Kidney tubule cell (primary cell): Measurements from ENCODE around the gene TTC16.

Experiments used
- DNase-seq: peaks from one replicate; pipeline ENCODE4 v3.0.0-alpha.2; 2018; ENCODE audit warnings: low spot score

The TTC16 gene

DNA sequence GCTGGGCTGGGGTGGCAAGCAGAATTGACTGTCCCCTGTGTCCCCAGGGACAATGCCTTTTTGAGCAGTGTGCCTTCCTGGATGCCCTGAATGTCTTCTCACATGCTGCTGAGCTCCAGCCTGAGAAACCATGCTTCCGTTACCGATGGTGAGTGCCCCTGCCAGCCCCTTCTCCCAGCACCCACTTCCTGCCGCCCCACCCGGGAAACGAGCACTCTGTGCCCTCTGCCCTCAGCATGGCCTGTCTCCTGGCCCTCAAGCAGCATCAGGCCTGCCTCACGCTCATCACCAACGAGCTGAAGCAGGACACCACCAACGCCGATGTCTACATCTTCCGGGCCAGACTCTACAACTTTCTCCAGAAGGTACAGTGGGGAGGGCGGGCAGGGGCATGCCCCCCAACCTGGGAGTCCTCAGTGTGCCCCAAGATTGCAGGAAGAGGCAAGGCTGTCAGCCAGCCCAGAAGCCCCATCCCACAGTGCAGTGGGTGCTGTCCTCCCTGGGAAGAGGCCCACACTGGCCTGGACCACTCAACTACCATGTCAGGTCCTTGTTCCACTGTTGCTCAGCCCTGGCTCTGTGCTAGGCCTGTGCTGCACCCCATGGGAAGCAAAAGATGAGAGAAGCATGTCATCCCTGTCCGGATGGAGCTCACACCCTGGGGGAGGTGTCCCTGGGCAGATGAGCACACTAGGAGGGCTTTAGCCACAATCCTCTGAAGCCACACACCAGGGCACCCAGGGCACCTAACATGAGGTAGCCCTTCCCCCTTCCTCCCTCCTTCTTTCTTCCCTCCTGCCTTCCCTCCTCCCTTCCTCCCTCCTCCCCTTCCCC is 4.4 kb downstream of the TTC16 start:
- no peak for DNase-seq

DNA sequence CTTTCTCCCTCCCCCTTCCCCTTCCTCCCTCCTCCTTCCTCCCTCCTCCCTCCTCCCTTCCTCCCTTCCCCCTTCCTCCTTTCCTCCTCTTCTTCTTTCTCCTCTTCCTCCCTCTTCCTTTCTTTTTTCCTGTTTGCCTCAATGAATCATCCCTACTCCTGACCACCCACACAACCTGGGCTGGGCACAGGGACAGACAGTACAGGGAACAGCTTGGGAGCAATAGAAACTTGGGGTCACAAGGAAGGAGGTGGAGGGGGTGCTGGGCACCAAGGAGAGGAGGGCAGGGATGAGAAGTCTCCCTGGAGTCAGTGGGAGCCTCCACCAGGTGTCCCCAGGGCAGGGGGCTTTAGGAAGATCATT is 5.0 kb downstream of the TTC16 start:
- DNase-seq: no peak

DNA sequence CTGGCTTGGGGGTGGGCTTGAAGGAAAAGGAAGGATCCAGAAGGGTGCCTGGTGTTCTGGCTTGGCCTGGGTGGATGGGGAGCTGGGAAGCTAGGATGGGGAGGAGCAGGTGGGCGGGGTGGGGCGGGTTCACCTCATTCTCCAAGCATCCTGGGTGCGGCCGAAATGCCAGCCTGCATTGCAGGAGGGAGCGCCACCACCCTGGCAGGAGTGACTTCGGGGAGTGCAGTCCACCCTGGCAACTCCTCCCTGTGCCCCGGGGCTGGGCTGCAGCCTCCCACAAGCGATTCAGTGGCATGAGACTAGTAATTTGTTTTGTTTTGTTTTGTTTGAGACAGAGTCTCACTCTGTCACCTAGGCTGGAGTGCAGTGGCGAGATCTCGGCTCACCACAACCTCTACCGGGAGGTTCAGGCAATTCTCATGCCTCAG is 5.5 kb downstream of the TTC16 start:
- DNase-seq: peak; percentile 44

DNA sequence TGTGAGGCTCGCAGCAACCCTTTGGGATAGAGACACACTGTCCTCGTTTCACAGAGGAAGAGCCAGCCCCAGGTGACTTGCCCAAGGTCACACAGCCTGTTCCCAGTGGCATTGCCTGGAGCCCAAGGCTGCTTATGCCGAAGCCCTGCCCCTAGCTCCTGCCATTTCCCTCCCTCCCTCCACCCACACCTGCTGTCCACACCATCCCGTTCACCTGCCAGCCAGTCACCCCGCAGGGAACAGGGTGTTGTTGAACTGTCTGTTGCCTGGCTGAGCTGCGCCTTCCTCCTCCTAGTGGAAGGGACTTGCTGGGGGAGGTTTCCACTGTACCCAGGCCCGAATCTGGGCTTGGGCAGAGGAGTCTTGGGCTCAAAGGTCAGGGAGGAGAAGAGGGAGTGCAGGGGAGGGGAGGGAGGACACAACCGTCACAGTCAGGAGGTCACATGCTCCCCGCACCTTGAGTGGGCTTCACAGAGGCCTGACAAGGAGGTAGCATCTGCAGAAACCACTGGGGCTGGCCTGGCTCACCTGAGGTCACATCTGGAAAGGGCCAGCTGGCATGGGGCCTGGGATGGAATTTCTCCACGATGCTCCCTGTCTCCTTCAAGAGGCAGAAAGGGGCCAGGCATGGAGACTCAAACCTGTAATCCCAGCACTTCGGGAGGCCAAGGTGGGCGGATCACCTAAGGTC is 6.3 kb downstream of the TTC16 start:
- no peak for DNase-seq

DNA sequence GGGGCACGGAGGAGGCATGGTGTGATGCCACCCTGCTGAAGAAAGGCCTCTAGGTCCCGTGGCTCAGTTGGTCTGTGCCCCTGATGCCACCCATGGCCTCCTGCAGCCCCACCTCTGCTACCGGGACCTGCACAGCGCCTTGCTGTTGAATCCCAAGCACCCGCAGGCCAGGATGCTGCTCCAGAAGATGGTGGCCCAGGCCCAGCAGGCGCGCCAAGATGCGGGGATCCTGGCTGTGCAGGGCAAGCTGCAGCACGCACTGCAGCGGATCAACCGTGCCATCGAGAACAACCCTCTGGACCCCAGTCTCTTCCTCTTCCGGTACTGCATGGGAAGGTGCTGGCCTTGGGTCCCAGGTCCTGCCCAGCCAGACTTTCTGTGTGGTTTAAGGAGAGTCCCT is 7.1 kb downstream of the TTC16 start:
- DNase-seq: no peak

DNA sequence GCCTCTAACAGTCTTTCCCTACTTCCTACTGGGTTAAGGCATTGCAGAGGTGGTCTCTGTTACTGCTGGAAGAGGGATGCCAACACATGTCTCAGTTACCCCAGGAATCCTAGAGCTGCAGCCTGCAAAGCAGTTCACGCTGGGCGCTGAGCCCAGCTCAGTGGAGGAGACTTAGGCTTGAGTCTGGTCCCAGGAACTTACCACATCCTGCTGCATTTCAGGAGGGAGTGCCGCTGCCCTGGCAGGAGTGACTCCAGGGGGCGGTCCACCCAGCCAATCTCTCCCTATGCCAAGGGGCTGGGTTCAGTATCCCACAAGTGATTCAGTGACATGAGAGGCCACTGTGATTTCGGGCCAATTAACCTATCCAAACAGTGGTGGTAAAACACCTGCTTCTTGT is 7.6 kb downstream of the TTC16 start:
- peak; percentile 34 for DNase-seq

DNA sequence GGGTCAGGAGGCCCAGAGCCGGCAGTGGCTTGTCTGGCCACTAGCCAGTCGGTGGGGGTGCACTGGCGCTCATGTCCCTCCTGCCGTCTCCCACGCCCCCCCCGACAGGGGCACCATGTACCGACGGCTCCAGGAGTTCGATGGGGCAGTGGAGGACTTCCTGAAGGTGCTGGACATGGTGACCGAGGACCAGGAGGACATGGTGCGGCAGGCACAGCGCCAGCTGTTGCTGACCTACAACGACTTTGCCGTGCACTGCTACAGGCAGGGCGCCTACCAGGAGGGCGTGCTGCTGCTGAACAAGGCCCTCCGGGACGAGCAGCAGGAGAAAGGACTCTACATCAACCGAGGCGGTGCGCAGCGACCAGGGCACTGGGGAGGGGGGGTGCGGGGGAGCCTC is 8.1 kb downstream of the TTC16 start:
- no peak for DNase-seq

DNA sequence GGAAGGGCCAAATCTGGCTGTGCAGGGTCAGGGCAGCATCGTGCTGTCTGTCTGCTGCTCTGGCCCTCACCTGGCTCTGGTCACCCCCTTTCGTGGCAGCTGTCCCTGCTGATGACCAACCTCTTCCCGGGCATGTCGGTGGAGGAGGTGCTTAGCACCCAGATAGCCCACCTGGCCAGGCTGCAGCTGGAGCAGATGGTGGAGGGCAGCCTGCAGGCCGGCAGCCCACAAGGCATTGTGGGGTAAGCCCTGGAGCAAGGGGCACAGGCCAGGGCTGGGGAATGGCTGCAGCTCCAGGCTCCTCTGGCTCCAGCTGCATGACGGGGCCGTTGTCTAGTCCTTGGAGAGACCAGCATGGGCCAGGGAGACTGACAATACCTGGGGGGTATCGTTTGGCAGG is 11.0 kb downstream of the TTC16 start:
- DNase-seq: no peak

DNA sequence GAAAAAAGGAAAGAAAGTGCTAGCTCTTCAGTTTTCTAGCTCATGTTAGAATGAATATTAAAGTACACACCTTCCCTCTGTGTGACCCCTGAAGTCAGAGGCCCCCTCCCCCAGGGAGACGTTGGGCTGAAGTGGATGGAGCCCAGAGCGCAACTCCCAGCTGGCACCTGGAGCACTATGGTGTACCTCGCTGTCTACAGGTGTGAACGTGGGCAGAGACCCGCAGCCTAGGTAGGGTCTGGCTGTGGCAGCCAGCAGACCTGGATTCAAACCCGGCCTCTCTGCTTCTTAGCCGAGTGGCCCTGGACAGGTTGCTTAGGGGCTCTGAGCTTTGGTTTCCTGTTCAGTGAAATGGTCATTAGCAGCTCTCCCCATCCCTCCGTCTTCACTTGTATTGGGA is 12.9 kb downstream of the TTC16 start:
- no peak for DNase-seq

DNA sequence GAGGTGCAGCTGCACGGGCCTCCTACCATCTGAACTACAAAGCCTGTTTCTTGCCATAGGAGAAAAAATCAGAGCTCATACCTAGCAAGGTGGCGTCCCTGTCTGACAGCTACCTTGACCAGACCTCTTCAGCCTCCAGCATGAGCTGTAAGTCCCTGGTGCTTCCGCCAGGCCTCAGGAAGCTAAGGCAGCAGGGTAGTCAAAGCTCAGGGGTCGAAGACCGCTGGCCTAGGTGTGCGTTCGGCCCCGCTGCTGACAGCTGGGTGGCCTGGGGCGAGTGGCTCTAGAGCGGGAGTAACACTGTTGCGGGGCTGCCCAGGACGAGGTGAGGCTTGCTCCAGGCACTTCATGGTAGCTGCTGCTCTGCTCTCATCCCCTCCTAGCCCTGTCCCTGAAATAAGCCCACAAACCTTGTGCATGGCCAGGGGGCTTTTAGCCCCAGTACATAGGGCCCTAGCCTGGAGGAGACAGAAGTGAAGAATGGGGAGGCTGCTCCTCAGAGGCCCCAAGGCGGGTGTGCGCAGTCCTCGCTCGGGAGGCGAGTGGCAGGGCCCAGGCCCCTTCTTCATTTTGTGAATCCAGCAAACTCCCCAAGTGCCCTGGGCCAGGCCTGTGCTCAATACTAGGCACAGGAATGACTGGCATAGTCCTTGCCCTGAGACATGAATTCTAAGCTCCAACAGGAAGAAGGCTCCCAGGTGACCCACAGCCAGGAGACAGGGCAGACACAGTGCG is 13.8 kb downstream of the TTC16 start:
- DNase-seq: no peak

DNA sequence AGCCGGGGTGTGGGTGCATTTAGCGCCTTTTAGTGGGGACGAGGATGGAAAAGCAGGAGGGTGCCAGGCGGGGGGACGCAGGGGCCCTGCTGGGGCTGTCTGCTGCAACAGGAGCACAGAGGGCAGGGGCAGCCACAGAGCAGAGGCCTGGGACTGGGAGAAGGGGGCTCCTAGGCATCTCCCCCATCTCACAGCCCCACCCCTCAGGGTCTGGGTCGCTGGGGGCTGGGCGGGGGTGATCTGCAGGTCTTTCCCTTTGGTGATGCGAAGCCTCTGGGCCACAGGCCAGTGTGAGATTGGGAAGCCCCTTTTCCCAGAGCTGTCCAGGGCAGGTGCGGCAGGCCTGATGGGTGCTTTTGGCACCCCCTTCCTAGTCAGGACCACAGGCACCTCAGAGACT is 14.4 kb downstream of the TTC16 start:
- DNase-seq: no peak

DNA sequence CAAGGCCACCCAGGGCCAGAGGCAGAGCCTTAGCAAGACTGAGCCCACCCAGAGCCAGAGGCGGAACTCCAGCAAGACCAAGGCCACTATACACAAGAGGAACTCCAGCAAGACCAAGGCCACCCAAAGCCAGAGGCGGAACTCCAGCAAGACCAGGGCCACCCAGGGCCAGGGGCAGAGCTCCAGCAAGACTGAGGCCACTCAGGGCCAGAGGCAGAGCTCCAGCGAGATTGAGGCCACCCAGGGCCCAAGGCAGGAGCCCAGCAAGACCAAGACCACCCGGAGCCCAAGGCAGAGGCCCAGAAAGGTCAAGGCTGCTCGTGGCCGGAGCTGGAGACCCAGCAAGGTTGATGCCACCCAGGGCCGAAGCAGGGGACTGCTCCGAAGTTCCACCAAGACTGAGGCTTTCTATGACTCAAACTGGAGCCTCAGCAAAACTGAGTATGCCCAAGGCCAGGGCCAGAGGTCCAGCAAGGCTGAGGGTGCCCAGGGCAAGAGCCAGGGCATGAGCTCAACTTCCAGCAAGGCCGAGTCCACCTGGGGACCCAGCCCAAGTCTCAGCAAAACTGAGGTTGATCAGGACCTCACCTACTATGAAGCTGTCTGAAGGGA is 15.0 kb downstream of the TTC16 start:
- no peak for DNase-seq

DNA sequence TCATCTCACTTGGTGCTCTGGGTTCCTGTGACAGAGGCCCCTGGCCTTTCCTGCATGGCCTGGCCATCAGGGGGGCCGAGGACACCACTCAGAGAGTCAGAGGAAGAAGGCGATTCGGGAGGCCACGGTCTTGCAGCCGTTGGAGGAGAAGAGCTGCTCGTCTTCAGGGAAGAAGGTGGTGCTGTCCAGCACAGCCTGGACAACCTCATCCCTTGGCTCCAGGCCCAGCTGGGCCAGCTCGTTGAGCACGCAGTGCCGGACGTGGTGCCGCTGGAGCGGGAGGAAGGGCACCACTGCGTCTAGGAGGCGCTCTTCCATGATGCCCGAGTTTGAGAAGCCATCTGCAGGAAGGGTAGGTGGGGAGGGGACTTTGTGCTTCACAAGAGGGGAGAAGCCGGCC is 16.1 kb downstream of the TTC16 start:
- DNase-seq: no peak

DNA sequence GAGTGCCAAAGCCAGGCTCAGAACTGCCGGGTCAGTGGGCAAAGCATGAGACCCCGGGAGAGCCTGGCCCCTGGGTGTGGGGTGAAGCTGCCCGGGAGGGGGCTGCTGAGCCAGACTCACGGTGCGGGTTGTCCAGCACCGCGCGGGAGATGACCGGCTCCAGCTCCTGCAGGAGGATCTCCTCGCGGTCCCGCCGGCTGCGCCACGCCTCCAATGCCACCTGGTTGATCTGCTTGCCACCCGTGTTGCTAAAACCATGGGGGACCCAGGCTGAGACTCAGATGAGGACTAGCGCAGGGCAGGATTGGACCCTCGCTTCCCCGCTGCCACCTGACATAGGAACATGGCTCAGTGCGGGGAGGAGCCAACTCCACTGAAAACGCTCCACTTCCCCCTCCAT is 16.6 kb downstream of the TTC16 start:
- no peak for DNase-seq

DNA sequence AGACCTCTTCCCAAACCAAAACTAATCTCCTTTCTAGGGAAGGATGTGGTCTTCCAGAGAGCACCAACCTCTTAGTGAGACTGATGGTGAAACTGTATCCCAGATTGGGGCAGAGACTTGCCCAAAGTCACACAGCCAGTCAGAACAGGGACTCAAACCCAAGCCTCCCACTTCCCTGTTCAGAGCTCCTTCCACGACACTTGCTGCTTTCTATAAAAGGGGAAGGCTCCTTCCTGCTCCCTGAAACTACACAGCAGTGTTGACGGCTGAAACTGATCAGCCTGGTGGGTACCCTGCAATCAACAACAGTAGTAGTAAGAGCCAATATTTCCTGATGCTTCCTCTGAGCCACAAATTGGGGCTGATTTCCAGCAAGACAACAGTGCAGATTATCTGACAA is 17.7 kb downstream of the TTC16 start:
- DNase-seq: no peak

DNA sequence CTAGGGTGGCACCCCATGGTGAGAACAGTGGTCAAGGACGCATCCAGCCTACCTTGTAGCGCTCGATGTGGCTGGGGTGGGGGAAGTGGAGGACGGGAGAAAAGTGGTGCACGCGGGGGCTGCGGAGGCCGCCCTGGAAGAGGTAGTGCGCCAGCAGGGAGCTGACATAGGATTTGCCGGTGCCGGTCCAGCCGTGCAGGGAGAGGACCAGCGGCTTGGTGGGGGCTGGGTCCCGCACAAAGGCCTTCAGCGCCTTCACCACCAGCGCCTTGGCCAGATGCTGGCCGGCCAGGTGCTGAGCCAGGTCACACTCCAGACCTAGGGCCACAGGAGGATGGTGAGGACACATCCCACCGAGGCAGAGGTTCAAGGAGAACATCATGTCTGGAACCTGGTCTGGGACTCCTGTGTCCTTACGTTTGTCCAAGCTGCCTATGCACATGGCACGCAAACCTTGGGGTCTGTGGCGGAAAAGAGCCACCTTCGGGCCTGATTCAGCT is 18.4 kb downstream of the TTC16 start:
- no peak for DNase-seq

DNA sequence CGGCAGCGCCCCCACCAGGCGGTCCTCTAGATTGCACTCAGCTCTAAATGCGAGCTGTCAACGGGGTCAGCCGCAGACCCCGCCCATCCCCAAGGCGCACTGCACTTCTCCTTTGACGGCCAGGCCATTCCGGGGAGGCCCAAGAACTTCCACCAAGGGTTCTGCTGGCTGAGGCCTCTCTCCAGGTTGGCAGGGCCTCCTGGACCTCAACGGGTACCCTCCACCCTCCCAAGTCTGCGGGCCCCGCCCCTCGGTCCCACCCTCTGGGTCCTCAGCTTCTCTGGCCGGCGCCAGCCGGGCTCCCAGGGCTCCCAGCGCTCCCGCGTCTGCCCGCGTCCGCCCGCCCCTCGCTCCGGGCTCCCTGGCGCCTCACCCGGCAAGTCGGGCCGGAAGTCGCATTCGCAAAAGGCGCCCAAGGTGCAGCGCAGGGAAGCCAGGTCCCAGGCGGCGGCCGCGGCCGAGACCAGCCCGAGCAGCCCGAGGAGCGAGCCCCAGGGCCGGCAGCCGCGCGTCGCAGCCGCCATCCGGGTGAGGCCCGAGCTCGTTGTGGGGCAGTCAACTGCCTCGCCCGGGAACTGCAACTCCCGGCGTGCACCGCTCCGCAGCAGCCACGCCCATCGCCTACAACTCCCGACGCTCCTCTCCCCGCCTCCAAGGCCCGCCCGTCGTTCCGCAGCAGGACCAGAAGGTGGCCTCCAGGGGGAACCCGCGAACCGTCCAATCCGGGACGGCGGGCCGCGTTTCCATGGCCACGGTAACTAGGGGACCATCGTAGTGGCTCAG is 19.1 kb downstream of the TTC16 start, which contains the start of gene TOR2A:
TSS of gene TOR2A (minus strand) at position 548 of the 783 bp plus-strand sequence. CDS start at position 524, 24 bp downstream.
- DNase-seq: peak; percentile 97

DNA sequence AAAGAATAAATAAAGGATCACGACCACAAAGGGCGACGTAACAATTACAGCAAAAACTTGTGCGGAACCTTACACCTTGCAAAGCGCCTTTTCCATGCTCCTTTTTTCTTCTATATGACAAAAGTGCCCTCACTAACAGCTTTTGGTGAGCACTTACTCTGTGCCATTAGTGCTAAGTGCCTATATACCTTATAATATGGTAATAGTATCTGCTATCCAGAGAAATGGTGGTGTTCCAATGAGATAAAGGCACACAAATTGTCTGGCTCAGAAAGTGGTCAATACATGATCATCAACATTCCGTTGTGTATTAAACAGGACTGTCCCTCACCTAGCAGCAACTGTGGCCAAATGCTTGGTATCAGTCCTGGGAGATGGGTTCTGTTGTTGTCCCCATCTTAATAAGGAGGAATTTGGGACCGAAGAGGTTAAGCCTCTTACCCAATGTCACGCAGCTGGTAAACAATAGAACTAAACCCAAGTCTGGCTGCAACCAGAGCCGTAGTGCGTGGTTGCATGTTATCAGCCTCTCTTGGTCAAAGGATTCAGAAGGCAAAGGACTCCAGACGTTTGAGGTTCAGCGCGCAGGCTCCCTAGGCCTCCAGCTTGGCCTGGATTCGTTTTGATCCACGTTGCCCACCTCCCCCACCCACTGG is 19.8 kb downstream of the TTC16 start:
- no peak for DNase-seq

DNA sequence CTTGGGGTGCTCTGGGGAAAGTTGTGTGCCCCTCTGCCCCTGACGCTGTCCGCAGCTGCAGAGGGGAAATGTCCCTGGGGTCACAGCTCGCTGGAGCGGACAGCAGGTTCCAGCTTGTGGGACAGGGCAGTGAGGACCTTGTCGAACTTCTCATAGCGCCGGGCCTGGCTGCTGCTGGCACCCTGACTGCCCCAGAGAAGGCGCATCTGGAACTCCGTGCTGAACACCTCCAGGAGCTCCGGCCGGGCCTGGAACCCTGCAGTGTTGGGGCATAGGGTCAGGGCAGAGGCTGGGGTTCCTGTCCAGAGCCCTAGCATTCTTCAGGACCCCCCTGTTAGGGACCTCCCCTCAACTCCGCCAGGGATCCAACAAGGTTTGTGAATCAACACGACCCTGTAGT is 22.8 kb downstream of the TTC16 start:
- DNase-seq: no peak

DNA sequence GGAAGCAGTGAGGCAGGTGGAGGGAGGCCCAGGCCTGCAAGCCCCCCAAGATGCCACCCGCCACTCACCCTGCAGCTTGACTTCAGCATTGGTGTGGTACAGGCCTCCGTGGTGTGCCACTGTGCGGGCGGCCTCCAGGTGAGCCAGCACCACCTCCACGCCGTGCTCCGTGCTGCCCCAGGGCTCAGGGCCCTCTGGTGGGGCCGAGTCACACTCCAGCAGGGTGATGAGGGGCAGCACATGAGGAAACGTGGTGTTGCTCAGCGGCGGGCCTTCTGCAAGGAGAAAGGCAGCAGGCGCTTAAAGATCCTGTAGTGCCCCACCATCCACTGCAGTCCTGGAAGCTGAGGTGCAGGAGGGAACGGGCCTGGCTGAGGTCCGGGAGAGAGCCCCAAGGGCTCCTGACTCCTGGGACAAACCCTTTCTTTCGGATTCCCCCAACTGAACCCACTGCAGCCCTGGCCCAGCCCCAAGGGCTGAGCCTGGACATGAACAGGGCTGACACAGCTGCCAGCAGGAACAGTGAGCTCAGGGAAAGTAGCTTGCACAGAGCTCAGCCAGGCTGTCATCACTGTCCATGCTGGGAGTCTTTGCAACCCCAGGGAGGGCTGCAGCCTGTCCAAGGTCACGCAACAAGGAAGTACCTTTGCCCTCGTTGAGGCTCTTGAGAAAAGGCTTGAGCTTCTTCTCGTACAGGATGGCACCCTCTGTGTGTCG is 23.9 kb downstream of the TTC16 start:
- no peak for DNase-seq
